Measurements from ENCODE around the gene DHTKD1.

Gene DHTKD1, protein sequence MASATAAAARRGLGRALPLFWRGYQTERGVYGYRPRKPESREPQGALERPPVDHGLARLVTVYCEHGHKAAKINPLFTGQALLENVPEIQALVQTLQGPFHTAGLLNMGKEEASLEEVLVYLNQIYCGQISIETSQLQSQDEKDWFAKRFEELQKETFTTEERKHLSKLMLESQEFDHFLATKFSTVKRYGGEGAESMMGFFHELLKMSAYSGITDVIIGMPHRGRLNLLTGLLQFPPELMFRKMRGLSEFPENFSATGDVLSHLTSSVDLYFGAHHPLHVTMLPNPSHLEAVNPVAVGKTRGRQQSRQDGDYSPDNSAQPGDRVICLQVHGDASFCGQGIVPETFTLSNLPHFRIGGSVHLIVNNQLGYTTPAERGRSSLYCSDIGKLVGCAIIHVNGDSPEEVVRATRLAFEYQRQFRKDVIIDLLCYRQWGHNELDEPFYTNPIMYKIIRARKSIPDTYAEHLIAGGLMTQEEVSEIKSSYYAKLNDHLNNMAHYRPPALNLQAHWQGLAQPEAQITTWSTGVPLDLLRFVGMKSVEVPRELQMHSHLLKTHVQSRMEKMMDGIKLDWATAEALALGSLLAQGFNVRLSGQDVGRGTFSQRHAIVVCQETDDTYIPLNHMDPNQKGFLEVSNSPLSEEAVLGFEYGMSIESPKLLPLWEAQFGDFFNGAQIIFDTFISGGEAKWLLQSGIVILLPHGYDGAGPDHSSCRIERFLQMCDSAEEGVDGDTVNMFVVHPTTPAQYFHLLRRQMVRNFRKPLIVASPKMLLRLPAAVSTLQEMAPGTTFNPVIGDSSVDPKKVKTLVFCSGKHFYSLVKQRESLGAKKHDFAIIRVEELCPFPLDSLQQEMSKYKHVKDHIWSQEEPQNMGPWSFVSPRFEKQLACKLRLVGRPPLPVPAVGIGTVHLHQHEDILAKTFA

GRCh38 chr10:12068449-12069269 is at the start of gene DHTKD1:
TSS of gene DHTKD1 (plus strand) at chr10:12068954. CDS start at chr10:12069034, 80 bp downstream.
- peak; percentile 100 for DNase-seq (ENCODE audit: extremely low spot score)
- TF ChIP-seq, protein P1, sequence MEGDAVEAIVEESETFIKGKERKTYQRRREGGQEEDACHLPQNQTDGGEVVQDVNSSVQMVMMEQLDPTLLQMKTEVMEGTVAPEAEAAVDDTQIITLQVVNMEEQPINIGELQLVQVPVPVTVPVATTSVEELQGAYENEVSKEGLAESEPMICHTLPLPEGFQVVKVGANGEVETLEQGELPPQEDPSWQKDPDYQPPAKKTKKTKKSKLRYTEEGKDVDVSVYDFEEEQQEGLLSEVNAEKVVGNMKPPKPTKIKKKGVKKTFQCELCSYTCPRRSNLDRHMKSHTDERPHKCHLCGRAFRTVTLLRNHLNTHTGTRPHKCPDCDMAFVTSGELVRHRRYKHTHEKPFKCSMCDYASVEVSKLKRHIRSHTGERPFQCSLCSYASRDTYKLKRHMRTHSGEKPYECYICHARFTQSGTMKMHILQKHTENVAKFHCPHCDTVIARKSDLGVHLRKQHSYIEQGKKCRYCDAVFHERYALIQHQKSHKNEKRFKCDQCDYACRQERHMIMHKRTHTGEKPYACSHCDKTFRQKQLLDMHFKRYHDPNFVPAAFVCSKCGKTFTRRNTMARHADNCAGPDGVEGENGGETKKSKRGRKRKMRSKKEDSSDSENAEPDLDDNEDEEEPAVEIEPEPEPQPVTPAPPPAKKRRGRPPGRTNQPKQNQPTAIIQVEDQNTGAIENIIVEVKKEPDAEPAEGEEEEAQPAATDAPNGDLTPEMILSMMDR (IDR thresholded peaks at IDR 0.05; ENCODE audit: control extremely low read depth, extremely low read depth, low read depth, missing control alignments) = no peak
- ChIA-PET CTCF (interaction anchor here (1.0 to 2.5 kb wide), 3 partner anchors 10 to 35 kb away, joined by 3 to 9 read pairs (median 4); no protein-coding TSS in a partner anchor), POLR2A (interaction anchor here (0.6 kb wide), 2 partner anchors 12 to 25 kb away, joined by 3 to 4 read pairs; no protein-coding TSS in a partner anchor)

DNA sequence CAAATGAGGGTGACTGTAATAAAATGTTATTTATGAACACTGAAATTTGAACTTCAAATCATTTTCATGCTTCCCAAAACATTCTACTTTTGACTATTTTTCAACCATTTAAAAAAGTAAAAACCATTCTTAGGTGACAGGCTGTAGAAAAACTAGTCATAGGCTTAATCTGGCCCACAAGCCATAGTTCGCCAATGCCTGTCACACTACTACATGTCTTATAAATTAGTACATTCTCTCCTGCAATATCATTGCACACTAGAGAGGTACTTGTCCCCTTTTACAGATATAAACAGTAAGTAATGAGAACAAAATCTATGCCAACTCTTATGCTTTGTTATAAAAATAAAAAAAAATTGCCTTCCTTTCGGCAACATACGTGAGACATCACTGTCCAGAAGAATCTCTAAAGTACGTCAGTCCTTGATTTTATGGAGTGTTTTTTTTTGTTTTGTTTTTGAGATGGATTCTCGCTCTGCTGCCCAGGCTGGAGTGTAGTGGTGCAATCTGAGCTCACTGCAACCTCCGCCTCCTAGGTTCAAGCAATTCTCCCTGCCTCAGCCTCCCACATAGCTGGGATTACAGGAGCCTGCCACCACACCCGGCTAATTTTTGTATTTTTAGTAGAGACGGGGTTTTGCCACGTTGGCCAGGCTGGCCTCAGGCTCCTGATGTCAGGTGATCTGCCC is 49.3 kb upstream of the DHTKD1 start:
- ChIA-PET CTCF (no interaction called here), POLR2A (no interaction called here)
- DNase-seq (ENCODE audit: extremely low spot score) = no peak
- TF ChIP-seq, protein P1 (IDR thresholded peaks at IDR 0.05; ENCODE audit: control extremely low read depth, extremely low read depth, low read depth, missing control alignments) = no peak

DNA sequence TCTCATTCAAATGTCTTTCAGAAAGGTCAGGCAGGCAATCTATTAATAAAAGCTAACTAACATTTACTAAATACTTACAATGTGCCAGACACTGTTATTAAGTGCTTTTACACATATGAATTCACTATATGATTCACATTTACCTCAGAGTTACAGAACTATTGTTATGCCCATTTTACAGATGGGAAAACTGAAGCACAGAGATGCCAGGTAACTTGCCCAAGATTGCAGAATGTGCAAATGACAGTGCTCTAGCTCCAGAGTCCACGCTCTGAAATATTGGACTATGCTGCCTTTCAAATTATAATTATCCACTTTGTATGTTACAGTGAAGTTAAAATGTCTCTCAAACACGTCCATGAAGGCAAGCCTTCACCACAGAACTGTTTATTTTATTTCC is 48.2 kb upstream of the DHTKD1 start:
- POLR2A ChIA-PET = no interaction called here
- no peak for DNase-seq (ENCODE audit: extremely low spot score)
- TF ChIP-seq, protein P1 (IDR thresholded peaks at IDR 0.05; ENCODE audit: control extremely low read depth, extremely low read depth, low read depth, missing control alignments) = no peak
- CTCF ChIA-PET = no interaction called here

DNA sequence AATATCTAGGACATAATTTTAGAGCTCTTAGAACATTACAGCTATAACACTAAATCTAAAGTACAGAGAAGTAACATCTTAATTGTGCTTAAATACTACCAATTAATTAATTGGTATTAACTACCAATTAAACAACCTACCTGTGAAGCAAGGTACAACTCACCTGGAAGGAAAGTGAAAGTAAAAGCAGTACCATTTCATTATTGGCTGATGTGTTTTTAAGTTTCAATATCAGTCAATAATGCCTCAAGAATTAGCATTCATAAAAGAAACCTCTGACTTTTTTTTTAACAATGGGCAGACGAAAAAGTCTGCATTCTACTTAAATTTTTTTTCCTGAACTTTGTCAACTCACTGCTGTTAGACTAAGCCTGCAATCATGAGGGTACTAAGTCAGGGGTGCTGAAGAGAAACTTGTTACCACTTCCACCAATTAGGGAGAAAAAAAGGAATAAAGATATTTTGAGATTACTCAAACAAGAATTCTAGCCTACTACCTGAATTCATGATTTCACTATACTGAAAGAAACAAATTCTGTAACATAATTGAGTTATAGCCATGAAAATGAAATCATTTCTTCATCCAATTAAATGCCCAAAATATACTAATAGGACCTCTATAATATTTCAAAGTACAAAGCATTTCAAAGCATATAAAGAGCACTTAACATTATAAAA is 46.0 kb upstream of the DHTKD1 start:
- TF ChIP-seq, protein P1 (IDR thresholded peaks at IDR 0.05; ENCODE audit: control extremely low read depth, extremely low read depth, low read depth, missing control alignments) = no peak
- POLR2A ChIA-PET = no interaction called here
- CTCF ChIA-PET = interaction anchor here (0.9 to 1.5 kb wide), 2 partner anchors 13 to 18 kb away, joined by 4 read pairs; no protein-coding TSS in a partner anchor
- DNase-seq (ENCODE audit: extremely low spot score) = peak; percentile 34

DNA sequence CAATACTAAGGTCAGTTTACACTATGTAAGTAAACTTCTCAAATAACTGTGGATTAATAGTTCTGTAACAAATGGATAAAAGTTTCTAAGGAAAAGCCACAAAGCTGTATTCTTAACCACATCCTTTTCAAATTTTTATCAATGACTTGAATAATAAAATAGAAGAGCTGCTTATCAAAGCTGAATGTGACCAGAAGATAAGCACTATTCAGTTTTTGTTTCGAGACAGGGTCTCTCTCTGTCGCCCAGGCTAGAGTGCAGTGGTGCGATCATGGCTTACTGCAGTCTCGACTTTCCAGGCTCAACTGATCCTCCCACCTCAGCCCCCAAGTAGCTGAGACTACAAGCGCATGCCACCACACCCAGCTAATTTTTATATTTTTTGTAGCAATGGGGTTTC is 43.2 kb upstream of the DHTKD1 start:
- ChIA-PET CTCF (interaction anchor here (0.8 to 3.2 kb wide), 5 partner anchors 9 to 45 kb away, joined by 3 to 17 read pairs (median 3); no protein-coding TSS in a partner anchor), POLR2A (interaction anchor here (0.8 to 2.6 kb wide), 2 partner anchors 15 to 17 kb away, joined by 4 to 8 read pairs; partner anchors contain the start of gene UPF2)
- no peak for DNase-seq (ENCODE audit: extremely low spot score)
- TF ChIP-seq, protein P1 (IDR thresholded peaks at IDR 0.05; ENCODE audit: control extremely low read depth, extremely low read depth, low read depth, missing control alignments) = no peak
